GM18502 (cell line): ENCODE measurements around the gene MED4.

Source experiments
- ATAC-seq: cut with Tn5 transposase; IDR thresholded peaks from one replicate; pipeline ENCODE4 v1.9.1; 2021; ENCODE audit warnings: mild to moderate bottlenecking; ENCODE audit not compliant: unreplicated experiment, poor library complexity

MED4 gene

GRCh38 chr13:48094781-48095502, at the start of gene MED4:
Gene MED4, minus strand, starts transcription at chr13:48095104. Its CDS starts 26 bp downstream, at chr13:48095078.
- ATAC-seq = peak; percentile 92

DNA sequence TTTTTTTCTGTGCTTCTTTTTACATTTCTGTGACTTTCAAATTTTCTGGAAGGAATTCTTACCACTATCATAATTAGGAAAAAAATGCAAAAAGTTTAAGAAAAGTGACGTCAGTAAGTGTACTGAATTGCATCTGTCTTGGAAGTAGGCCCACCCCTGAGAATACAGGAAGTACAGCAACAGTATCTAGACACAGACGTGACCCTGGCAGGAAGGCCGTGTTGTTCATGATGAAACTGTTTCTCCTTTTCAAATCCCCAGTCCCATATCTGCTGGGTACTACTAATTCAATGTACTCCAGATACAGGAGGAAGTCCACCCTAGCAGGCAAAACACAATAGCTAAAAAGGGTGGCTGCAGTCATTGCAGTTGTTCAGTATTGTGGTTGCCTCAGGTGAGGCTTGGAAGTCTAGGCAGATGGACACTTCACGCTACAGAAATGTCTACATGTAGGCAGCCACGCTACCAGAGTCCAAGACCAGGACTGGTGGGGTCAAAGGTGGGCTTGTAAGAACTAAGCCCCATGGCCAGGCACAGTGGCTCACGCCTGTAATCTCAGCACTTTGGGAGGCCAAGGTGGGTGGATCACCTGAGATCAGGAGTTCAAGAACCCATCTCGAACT, 49.6 kb upstream of the MED4 start:
- ATAC-seq = no peak

GRCh38 chr13:48142436-48142835, 47.5 kb upstream of the MED4 start:
- peak; percentile 86 for ATAC-seq

DNA sequence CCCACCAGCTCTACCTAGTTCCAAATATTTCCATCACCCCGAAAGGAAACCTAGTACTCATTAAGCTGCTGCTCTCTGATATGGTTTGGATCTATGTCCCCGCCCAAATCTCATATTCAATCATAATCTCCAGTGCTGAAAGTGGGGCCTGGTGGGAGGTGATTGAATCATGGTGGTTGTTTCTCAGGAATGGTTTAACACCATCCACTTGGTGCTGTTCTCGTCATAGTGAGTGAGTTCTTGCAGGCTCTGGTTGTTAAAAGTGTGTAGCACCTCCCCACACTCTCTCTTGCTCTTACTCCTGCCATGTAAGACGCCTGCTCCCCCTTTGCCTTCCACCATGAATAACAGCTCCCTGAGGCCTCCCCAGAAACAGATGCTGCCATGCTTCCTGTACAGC, 43.4 kb upstream of the MED4 start:
- no peak for ATAC-seq

DNA sequence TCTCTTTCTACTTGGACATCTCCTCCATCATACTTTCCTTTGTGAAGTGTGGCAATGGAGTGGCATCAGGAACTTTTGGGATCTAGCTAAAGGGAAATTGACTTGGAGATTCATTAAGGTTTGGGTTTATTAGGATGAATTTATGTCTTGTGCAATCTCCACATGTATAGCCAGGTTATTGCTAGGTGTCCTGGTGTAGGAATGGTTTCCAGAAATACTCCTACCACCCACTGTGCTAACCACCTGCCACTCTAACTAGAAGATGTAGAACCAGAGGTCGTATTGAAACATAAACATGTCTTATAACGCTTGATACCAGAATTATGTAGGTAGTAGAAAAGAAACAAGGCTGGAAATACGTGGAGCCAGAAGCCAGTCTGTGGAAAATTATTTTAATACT, 38.1 kb upstream of the MED4 start:
- ATAC-seq = no peak

DNA sequence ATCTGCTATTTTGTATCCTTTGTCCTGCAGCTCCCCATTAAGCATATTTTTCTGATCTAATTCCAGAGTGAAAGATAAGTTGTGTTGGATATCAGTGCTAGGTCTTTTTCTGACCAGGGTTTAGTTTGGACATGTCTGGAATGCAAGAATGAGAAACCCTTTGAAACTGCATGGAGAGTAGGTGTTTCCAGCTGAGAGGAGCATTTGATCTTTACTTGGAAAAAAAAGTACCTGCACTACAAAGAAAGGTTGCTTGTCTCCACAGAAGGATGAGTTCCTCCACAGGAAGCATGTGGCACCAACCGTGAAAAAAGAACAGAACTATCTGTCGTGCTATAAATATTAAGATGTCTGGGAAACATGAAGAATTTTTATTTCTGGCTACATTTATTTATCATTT, 36.6 kb upstream of the MED4 start:
- no peak for ATAC-seq

GRCh38 chr13:48126944-48127830, 32.3 kb upstream of the MED4 start:
- peak; percentile 60 for ATAC-seq

GRCh38 chr13:48125794-48126228, 30.9 kb upstream of the MED4 start:
- ATAC-seq = no peak

DNA sequence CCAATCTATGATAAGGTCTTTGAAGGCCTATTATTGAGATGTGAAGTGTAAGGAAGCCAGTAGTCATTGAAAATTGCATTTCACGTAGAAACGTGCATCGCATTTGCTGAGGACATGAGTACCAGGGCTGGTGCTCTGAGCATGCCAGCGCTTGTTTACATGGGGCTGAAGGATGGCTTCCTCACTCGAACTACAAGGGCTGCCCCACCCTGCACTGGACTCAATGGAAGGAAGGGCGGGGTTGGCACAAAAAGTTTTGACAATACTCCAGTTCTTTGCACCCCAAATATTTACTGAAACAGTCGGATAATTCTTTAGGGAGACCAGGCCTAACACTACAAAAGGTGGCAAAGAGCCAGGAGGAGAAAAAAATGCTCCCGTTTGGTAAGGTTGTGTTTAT, 28.9 kb upstream of the MED4 start:
- no peak for ATAC-seq

- ATAC-seq = no peak
Observed at GRCh38 chr13:48121733-48122132, 26.8 kb upstream of the MED4 start.

- no peak for ATAC-seq
Observed at GRCh38 chr13:48120241-48120640, 25.3 kb upstream of the MED4 start.

DNA sequence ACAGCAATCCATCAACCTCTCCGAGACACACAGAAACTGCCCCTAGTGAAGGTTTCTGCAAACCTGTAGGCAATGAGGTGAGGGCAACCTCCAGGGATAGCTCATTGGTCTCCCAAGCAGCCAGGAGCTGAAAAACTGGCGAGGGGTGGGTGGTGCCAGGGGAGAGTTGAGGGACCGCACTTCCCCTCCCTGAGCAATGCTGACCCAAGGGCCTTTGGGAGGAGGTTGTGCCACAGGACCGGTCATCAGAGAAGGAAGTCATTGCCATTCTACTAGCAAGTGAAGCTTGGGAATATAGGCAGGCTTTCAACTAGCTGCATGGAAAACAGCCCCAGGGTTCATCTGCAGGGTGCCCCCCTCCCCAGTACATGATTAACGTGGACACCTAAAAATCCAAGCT, 23.1 kb upstream of the MED4 start:
- no peak for ATAC-seq

DNA sequence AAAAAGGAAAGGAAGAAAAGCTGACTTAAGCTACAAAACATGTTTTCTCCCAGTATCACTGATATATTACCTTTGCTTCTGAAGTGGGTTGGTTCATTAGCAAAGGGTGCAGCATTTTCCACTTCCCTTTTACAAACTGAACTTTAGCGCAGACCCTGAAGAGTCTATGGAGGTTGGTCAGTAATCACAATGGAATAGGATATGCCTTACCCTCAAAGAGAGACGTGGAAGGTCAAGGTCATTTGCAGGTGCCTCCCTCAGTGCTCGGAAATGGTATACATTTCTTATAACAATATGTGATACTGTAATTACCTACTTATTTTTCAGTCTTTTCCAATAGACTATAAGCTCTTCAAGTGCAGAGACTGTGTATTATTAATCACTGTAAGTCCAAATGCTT, 21.9 kb upstream of the MED4 start:
- no peak for ATAC-seq

GRCh38 chr13:48113756-48114130, 18.8 kb upstream of the MED4 start:
- no peak for ATAC-seq

DNA sequence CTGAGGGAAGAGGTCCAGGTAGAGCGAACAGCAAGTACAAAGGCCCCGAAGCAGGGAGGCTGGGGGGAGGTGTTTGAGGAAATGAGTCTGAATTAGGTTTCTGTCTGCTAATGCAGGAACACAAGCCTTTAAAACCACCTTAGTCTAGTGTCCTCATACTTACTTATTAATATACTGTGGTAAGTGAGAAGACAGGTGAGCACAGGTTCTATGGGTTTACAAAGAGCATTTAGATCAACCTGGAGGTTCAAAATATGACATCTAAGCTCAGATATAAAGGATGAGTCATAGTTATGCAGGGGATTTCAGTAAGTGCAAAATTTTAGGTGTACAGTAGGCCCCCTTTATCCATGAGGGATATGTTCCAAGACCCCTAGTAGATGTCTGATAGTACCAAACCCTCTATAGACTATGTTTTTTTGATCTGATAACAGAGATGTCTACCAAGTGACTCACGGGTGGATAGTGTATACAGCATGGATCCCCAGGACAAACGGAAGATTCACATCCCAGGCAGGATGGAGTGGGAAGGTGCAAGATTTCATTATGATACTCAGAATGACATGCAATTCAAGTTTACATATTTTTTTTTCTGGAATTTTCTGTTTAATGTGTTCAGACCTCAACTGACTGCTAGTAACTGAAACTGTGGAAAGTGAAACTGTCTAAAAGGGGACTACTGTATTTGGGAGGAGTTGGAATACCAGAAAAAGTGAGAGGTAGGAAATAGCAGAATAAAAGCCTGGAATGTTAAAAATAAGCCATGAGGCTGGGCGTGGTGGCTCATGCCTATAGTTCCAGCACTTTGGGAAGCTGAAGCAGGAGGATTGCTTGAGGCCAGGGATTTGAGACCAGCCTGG, 18.2 kb upstream of the MED4 start:
- no peak for ATAC-seq

DNA sequence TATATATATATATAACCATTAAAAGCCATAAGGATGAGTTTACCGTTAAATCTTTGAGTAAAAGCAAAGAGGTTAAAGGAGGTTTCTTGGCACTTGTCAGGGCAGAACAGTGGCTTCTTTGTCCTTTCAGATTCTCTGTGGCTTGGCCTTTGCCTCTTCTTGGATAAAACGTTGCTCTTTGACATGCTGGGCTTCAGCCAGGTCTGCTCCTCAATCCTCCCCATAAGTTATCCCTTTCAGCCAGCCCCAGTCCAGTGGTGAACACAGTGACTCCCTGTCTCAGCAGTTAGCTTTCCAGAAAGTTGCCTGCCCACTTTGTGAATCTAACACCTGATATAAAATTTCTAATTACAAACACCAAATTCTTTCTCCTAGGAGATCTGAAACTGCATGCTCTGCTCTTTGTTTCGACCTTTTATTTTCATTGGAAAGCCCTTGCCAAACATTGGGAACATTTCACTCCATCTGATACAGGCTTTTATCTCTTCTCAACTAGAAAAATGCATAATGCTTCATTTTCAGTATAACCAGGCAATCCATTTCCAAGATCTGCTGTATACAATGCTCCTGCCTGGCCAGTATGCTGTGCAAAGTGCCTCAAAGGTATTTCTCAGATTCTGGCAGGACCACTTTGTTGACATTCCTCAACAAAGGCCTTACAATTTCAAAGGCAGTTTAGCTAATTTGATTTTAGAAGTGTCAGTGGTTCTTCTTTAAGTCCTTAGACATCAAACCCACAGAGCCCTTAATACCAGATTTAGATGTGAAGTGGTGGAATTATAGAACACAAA, 16.2 kb upstream of the MED4 start:
- no peak for ATAC-seq

GRCh38 chr13:48110132-48110868, 15.4 kb upstream of the MED4 start:
- ATAC-seq = no peak

DNA sequence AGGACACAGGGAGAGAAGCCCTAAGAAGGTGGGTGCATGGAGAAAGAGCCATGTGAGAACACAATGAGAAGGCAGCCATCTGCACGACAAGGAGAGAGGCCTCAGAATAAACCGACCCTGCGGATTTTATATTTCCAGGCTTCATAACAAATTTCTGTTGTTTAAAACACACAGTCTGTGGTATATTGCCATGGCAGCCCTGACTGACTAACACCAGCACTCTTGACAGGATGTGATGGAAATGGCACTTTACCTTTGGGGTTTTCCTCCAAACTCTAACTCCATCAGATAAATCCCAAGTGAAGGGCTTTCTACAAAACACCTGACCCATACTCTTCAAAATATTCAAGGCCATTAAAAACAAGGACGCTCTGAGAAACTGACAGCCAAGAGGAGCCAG, 13.2 kb upstream of the MED4 start:
- ATAC-seq = no peak

GRCh38 chr13:48097793-48098192, 2.9 kb upstream of the MED4 start:
- no peak for ATAC-seq
